ENCODE data around the gene JMJD1C. TPM values are rescaled to one million over a fixed set of nuclear protein-coding genes. Genes with fewer than 3 reads are reported as not detected.
"Not testable (repeated sequence)": the region's sequence is repeated elsewhere in the genome, so short reads cannot be mapped to it uniquely, and the experiment has no call there.

The JMJD1C gene
- polyA plus RNA-seq, 2 of the 4 experiments (the other 2 are of a cell fraction), result 15.9 to 47.2 TPM

DNA sequence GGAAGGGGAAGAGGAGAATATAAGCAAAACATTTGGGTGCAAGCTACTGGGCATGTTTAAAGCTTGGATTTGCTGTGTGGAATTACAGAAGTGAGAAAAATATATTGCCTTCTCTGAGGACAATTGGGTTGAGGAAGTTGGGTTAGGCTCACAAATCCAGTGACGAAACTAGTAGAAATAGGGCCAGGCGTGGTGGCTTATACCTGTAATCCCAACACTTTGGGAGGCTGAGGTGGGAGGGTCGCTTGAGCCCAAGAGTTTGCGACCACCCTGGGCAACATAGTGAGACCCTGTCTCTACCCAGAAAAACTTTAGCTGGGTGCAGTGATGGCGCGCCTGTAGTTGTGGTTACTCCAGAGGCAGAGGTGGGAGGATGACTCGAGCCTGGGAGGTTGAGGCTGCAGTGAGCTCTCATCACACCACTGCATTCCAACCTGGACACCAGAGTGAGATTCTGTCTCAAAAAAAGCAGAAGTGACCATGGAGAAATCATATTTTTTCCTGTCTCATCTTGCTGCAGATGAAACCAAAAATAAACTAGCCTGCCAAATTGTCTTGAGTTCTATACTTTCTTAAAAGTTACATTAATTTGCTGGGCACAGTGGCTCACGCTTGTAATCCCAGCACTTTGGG lies 310.3 kb downstream of the JMJD1C start:
- CTCF ChIA-PET, result interaction anchor here (0.6 to 6.9 kb wide), 6 partner anchors 12 to 717 kb away, joined by 3 to 57 read pairs (median 32); no protein-coding TSS in a partner anchor
- H3K4me1 ChIP-seq, result no peaks in the 10 kb centered on the region
- no peak for ATAC-seq

GRCh38 chr10:63154546-63155387 lies 311.0 kb downstream of the JMJD1C start:
- Histone ChIP-seq H3K4me3 (no peak overlapping the region), H3K27ac (no peak overlapping the region), H3K4me1 (no peaks in the 10 kb centered on the region), H3K9me3 (no peaks in the 10 kb centered on the region), H3K4me2 (no peak overlapping the region)
- ATAC-seq (no peak), FAIRE-seq (no peak), DNase-seq (ENCODE audit: low read depth in 1 of 2, low spot score in 1 of 2) (no peak)
- TF ChIP-seq HDAC2 (IDR thresholded peaks at IDR 0.05) (no peak), SREBF2 (IDR thresholded peaks at IDR 0.05) (no peak), RARB (CRISPR knock-in tag; IDR thresholded peaks at IDR 0.05) (no peak), CEBPB (IDR thresholded peaks at IDR 0.05) (no peak), ZSCAN20 (CRISPR knock-in tag; IDR thresholded peaks at IDR 0.05) (no peak)
- ChIA-PET POLR2A (no interaction called here), CTCF (interaction anchor here (0.5 to 6.9 kb wide), 3 partner anchors 13 to 737 kb away, joined by 3 to 57 read pairs (median 42); no protein-coding TSS in a partner anchor)
- WGBS (ENCODE audit: missing lambda C conversion rate), result 88% methylated on average over 6 of the region's 6 CpGs

More for the DNA sequence above, 310.3 kb downstream of the JMJD1C start:
- POLR2A ChIA-PET, result no interaction called here
- no peak overlapping the region for H3K4me3 ChIP-seq
- DNase-seq (ENCODE audit: low read depth in 1 of 2, low spot score in 1 of 2) (no peak), FAIRE-seq (no peak)
- no peaks in the 10 kb centered on the region for H3K9me3 ChIP-seq
- WGBS (ENCODE audit: missing lambda C conversion rate), result 94% methylated on average over 8 of the region's 8 CpGs
- H3K4me2 ChIP-seq, result no peak overlapping the region
- H3K27ac ChIP-seq, result no peak overlapping the region
- TF ChIP-seq CHD2 (IDR thresholded peaks at IDR 0.05; ENCODE audit: low read length, partially characterized antibody) (no peak), KDM5A (IDR thresholded peaks at IDR 0.05) (no peak), HDAC2 (IDR thresholded peaks at IDR 0.05) (no peak), EHF (CRISPR knock-in tag; IDR thresholded peaks at IDR 0.05) (no peak), NPAS2 (CRISPR knock-in tag; IDR thresholded peaks at IDR 0.05; ENCODE audit: borderline replicate concordance) (no peak), RNF2 (IDR thresholded peaks at IDR 0.05; ENCODE audit: borderline replicate concordance, low read depth) (no peak), JUNB (IDR thresholded peaks at IDR 0.05) (no peak), HES2 (IDR thresholded peaks at IDR 0.05) (no peak), KDM1A (IDR thresholded peaks at IDR 0.05; ENCODE audit: low read depth) (no peak), FOSB (CRISPR knock-in tag; IDR thresholded peaks at IDR 0.05) (no peak), SMC3 (IDR thresholded peaks at IDR 0.05) (no peak), HMGXB4 (CRISPR knock-in tag; IDR thresholded peaks at IDR 0.05; ENCODE audit: borderline replicate concordance) (no peak), TFCP2L1 (CRISPR knock-in tag; IDR thresholded peaks at IDR 0.05) (no peak), NR3C1 (IDR thresholded peaks at IDR 0.05) (no peak)

DNA sequence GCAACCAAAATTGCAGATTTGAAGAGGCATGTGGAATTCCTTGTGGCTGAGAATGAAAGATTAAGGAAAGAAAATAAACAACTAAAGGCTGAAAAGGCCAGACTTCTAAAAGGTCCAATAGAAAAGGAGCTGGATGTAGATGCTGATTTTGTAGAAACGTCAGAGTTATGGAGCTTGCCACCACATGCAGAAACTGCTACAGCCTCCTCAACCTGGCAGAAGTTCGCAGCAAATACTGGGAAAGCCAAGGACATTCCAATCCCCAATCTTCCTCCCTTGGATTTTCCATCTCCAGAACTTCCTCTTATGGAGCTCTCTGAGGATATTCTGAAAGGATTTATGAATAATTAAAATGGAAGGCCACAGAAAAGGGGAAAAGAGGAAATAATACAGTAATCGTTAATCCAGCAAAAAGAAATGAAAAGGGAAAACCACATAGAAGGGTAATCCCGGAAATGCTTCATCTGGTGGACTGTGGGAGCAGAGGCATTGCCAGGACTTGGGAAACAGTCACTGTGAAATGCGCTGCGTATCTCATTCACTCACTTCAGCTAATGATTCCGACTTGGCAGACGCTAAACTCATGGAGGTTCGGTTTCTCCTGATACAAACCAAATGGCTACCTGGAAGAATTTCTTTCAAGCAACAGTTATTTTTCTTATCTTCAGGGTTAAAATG lies 311.8 kb downstream of the JMJD1C start:
- H3K4me1 ChIP-seq; ATAC-seq; H3K4me3 ChIP-seq; H3K9me3 ChIP-seq; POLR2A ChIA-PET; H3K27ac ChIP-seq; DNase-seq (ENCODE audit: low read depth in 1 of 2, low spot score in 1 of 2); H3K4me2 ChIP-seq; CTCF ChIA-PET; FAIRE-seq: not testable (repeated sequence)
- WGBS (ENCODE audit: missing lambda C conversion rate), result 93% methylated on average over 9 of the region's 9 CpGs
